ENCODE measurements around the gene CUL1.

CUL1 gene

DNA sequence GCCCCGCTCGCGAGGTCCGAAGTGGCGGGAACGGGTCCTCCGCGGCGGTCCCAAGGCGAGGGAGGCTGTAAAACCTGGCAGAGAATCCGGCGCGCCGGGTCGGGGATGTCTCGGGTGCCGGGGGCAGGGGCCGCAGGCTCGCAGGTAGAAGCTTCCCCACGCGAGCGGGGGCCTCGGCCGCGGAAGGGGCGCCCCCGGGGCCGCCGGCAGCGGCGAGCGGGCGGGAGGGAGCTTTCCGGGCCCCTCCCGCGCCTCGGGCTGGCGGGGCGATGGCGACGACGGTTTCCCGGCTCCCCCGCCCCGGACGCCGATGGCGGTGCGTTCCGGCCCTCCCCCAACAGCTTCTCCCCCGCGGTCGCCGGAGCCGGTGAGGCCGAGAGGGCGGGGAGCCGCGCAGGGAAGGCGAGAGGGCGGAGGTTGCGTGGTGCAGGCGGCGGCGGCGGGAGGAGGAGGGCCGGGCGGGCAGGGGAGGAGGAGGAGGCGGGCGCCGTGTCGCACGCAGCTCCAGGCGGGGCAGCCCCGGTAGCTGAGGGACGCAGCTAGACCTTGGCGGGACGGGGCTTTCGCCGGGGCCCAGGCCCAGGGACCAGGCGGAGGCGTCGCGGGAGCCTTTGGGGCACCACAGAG, at the start of gene CUL1:
TSS of gene CUL1 (plus strand) at position 507 of the 627 bp plus-strand sequence. CDS start 31,220 bp downstream, outside the sequence.
- peak; percentile 65 for DNase-seq (ENCODE audit: low spot score)

DNA sequence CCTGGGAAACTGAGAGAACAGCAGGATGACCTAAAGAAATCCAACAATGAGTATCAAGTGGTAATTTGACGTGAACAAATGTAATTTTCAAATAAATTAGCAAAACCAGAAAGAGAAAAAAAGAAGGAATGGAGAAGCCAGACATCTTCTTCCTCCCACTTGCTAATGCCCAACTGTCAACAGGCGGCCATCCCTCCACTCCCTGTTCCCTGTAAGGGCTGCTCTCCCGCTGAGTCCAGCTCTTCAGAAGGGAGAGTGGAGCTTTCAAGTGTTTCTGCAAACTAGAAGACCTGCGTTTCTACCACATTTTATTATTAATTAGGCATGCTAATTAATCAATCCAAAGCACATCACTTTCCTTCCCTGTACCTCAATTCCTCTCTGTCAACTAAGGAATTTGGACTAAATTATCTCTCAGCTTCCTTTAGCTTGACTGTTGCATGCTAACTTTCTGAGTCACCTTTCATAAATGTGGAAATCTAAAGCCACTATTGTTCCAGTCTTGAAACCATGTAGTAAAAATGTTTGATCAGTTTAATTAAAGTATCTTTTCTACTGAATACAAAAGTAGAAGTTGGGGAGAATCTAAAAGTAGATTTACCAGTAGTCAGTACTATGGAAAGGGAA, 48.4 kb upstream of the CUL1 start:
- no peak for DNase-seq (ENCODE audit: low spot score)

- DNase-seq (ENCODE audit: low spot score) = no peak
These were observed 45.9 kb upstream of the CUL1 start for GRCh38 chr7:148652773-148653172.

DNA sequence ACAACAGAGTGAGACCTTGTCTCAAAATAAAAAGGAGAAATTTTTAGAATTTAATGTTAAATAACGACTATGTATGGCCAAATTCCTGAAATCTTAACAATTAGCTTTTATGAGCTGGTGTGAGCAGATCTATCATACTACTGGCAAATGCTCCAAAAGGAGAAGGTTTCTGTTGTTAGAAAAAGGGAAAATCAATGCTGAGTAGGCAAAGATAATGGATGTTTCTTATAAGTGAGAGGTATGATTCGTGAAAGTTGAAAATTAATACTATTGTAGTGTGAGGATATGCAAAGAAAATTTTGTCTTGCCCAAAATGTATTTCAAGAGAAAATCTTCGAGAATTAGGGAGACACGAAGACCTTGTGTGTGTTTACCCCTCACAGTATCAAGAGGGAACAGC, 40.8 kb upstream of the CUL1 start:
- no peak for DNase-seq (ENCODE audit: low spot score)

DNA sequence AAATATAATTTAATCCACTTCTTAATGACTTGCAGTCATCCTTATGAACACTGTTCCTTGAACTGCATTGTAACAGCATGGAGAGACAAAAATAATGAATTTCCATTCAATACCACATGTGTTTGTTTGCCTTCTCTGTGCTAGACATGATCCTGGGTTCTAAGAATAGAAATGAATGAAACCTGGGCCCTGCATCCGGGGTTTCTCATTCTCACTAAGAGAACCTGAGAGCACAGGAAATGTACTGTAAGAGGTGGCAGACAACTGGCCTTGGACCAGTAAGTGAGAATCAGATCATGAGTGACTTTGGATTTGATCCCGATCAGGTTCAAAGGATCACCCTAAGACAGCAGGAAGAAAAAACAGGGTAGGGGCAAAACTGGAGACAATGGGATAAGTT, 37.2 kb upstream of the CUL1 start:
- no peak for DNase-seq (ENCODE audit: low spot score)

GRCh38 chr7:148662646-148663045, 36.1 kb upstream of the CUL1 start:
- no peak for DNase-seq (ENCODE audit: low spot score)

DNA sequence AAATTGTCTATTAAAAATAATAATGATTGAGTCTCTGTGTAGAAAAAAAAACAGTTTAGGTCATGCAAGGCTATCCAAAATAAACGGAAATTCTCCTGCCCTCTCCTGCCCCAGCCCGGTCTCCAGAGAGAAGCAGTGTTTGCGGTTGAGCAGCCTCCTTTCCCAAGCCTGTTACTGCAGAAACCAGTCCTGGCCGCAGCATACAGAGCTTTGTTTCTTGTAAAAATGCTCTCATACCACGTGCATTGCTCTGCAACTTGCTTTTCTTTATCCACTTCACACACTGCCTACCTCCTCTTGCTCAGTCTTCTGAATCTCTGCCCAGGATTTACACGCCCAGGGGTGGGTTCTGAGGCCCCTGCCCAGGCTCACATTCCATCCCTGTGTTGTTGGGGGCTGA, 34.4 kb upstream of the CUL1 start:
- DNase-seq (ENCODE audit: low spot score) = peak; percentile 15

GRCh38 chr7:148665221-148665620, 33.5 kb upstream of the CUL1 start:
- no peak for DNase-seq (ENCODE audit: low spot score)

- no peak for DNase-seq (ENCODE audit: low spot score)
These were observed 28.8 kb upstream of the CUL1 start for GRCh38 chr7:148669927-148670326.

DNA sequence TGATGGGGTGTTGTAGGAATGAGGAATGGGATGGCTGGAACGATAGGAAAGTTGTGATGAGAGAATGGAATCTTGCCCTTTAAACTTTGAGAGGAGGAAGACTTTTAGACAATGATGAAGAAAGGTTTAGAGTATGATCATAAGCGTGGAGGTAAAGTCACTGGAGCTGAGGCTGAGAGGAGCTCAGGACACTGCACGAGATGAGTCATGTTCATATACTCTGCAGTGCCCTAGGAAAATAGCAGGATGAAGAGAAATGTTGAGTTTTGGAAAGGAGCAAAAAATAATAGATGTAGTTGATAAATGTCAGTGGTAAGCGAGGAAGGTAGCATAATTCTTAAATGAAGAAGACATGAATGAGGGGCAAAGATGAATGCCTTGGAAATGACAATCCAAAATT, 28.3 kb upstream of the CUL1 start:
- no peak for DNase-seq (ENCODE audit: low spot score)

- DNase-seq (ENCODE audit: low spot score) = no peak
These were observed 27.9 kb upstream of the CUL1 start for GRCh38 chr7:148670807-148671206.

DNA sequence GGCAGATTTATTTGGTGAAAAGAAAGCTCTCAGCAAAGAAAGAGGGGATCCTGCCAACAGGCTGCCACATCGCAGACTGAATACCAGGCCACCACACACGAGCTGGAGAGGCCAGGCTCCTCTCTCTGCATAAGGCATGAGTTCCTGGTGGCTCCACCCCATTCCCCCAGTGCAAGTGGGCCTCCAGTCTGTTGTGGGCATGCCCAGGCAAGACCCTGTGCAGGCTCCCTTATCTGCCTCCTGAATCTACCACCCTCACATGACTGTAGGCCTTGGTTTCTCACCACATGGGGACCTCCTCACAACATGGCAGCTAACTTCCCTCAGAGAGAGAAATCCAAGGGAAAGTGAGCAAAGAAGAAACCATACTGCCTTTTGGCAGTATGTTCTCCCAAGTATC, 26.7 kb upstream of the CUL1 start:
- DNase-seq (ENCODE audit: low spot score) = no peak

- DNase-seq (ENCODE audit: low spot score) = no peak
These were observed 24.0 kb upstream of the CUL1 start for GRCh38 chr7:148674689-148675088.

DNA sequence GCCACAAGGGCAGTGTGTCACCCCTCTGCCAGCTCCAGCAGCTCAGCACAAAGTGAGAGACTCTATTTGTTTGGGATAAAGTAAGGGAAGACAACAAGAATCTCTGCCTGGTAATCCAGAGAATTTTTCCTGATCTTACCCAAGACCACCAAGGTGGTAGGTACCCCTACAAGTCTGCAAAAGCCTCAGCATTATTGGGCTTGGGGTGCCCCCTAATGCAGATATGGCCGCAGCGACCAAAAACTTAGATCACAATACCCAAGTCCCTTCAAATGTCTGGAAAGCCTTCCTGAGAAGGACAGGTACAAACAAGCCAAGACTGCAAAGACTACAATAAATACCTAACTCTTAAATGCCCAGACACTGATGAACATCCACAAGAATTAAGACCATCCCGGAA, 22.4 kb upstream of the CUL1 start:
- DNase-seq (ENCODE audit: low spot score) = no peak

- DNase-seq (ENCODE audit: low spot score) = no peak
These were observed 16.9 kb upstream of the CUL1 start for GRCh38 chr7:148681821-148682220.

DNA sequence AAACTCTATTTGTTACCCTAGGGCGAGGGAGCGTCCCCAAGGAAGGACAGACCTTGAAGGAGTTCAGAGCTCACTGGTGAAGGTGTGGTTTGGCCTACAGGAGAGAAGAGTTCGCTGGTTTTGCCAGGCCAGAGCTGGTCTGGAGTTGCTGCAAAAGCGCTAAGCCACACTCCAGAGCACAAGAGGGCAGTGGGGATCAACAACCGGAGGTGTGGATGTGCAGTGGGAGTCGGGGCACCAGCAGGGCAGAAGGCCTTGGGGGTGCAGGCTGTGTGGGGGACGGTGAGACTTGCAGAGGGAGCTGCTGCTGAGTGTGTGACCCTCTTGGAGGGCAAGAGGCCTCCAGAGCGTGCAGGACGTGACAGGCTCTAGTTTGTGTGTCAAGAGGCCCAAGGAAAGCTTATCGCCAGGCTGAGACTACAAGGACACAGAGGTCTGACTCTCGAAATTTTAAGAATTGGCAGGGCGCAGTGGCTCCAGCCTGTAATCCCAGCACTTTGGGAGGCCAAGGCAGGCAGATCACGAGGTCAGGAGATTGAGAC, 14.3 kb upstream of the CUL1 start:
- DNase-seq (ENCODE audit: low spot score) = no peak

- DNase-seq (ENCODE audit: low spot score) = no peak
These were observed 12.3 kb upstream of the CUL1 start for GRCh38 chr7:148686312-148686937.

DNA sequence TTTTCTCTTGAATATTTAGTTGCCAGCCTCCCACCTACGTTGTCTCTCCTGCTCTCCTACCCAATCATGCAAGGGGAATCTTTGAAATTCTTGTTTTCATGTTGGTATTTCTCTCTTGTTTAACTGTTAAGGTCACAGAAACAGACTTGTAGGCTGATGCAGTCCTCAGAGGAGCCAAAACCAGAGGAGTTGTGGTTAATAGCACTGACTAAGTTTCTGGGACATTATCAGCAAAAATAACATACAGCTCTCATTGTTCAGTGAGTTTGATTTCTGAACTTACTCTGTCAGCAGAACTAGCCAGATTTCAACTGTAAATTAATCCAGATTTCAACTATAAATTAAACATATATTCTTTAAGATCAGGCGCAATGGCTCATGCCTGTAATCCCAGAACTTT, 11.1 kb upstream of the CUL1 start:
- no peak for DNase-seq (ENCODE audit: low spot score)

DNA sequence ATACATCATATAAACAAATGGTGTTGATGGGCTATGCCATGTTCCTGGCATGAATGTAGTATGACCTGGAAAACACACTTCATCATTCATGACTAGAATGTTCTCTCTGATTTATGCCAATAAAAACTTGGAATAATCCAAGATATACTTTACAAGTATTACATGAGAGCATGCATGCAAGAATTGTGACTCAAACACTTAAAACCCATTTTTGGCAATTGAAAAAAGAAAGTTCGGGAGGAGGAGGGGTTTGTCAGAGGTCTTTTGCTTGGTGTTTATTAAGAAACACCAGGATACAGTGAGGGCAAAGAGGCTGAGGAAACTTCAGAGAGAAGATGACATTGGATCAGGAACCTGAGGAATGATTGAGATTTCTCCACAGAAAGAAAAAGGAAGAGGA, 10.2 kb upstream of the CUL1 start:
- no peak for DNase-seq (ENCODE audit: low spot score)

- DNase-seq (ENCODE audit: low spot score) = no peak
These were observed 5.1 kb upstream of the CUL1 start for GRCh38 chr7:148693651-148694050.

- no peak for DNase-seq (ENCODE audit: low spot score)
These were observed 4.1 kb upstream of the CUL1 start for GRCh38 chr7:148694631-148695030.

- no peak for DNase-seq (ENCODE audit: low spot score)
These were observed 2.8 kb upstream of the CUL1 start for GRCh38 chr7:148695953-148696352.

DNA sequence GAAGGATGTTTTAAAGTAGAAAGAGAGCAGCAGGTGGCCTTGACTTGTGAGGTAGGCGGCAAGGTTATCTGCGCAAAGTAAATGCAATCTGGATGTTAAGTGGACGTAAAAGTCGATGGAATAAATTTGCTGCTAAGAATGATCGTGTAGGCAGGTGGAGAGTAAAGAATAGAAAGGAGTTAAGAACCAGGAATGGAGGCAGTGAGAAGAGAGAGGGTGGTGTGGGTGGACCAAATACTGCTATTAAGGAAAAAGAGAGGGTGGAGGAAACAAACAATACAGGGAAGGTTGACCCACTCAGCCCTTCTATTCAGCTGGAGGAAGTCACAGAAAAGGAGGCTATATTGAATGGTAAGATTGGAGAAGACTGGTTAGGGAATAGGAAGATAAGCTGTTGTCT, 1.9 kb upstream of the CUL1 start:
- DNase-seq (ENCODE audit: low spot score) = no peak
